Measurements from ENCODE around the gene MAP3K3.

Gene MAP3K3

GRCh38 chr17:63601439-63602371 is 20.5 kb upstream of the MAP3K3 start:
- H3K4me3 ChIP-seq (ENCODE audit: low read length) = peak overlapping the region; percentile 72
- no peak for TF ChIP-seq ZNF274 (IDR thresholded peaks at IDR 0.05; ENCODE audit: low read depth, low read length)

- no peak for TF ChIP-seq ZNF274 (IDR thresholded peaks at IDR 0.05; ENCODE audit: low read depth, low read length)
- H3K4me3 ChIP-seq (ENCODE audit: low read length) = no peak overlapping the region
These were observed 12.2 kb upstream of the MAP3K3 start for GRCh38 chr17:63609816-63610573.

GRCh38 chr17:63610854-63611253 is 11.4 kb upstream of the MAP3K3 start:
- H3K4me3 ChIP-seq (ENCODE audit: low read length) = no peak overlapping the region
- no peak for TF ChIP-seq ZNF274 (IDR thresholded peaks at IDR 0.05; ENCODE audit: low read depth, low read length)

GRCh38 chr17:63611354-63611753 is 10.9 kb upstream of the MAP3K3 start:
- H3K4me3 ChIP-seq (ENCODE audit: low read length) = no peak overlapping the region

GRCh38 chr17:63613663-63614062 is 8.6 kb upstream of the MAP3K3 start:
- TF ChIP-seq ZNF274 (IDR thresholded peaks at IDR 0.05; ENCODE audit: low read depth, low read length) = no peak
- H3K4me3 ChIP-seq (ENCODE audit: low read length) = no peak overlapping the region

More at GRCh38 chr17:63611354-63611753, 10.9 kb upstream of the MAP3K3 start:
- no peak for TF ChIP-seq ZNF274 (IDR thresholded peaks at IDR 0.05; ENCODE audit: low read depth, low read length)

GRCh38 chr17:63621229-63621683 is 961 bp upstream of the MAP3K3 start:
- no peak for TF ChIP-seq ZNF274 (IDR thresholded peaks at IDR 0.05; ENCODE audit: low read depth, low read length)
- peak overlapping the region; percentile 74 for H3K4me3 ChIP-seq (ENCODE audit: low read length)

GRCh38 chr17:63622574-63623390 is 565 bp downstream of the MAP3K3 start:
- no peak for TF ChIP-seq ZNF274 (IDR thresholded peaks at IDR 0.05; ENCODE audit: low read depth, low read length)
- H3K4me3 ChIP-seq (ENCODE audit: low read length) = peak overlapping the region; percentile 86

GRCh38 chr17:63623786-63624530 is 1.7 kb downstream of the MAP3K3 start:
- H3K4me3 ChIP-seq (ENCODE audit: low read length) = peak overlapping the region; percentile 86
- no peak for TF ChIP-seq ZNF274 (IDR thresholded peaks at IDR 0.05; ENCODE audit: low read depth, low read length)

GRCh38 chr17:63624531-63624880 is 2.3 kb downstream of the MAP3K3 start:
- no peak for TF ChIP-seq ZNF274 (IDR thresholded peaks at IDR 0.05; ENCODE audit: low read depth, low read length)
- H3K4me3 ChIP-seq (ENCODE audit: low read length) = no peak overlapping the region

GRCh38 chr17:63626551-63627180 is 4.4 kb downstream of the MAP3K3 start:
- no peak overlapping the region for H3K4me3 ChIP-seq (ENCODE audit: low read length)

GRCh38 chr17:63629627-63630026 is 7.4 kb downstream of the MAP3K3 start:
- no peak for TF ChIP-seq ZNF274 (IDR thresholded peaks at IDR 0.05; ENCODE audit: low read depth, low read length)
- no peak overlapping the region for H3K4me3 ChIP-seq (ENCODE audit: low read length)

More at GRCh38 chr17:63626551-63627180, 4.4 kb downstream of the MAP3K3 start:
- TF ChIP-seq ZNF274 (IDR thresholded peaks at IDR 0.05; ENCODE audit: low read depth, low read length) = no peak

- no peak for TF ChIP-seq ZNF274 (IDR thresholded peaks at IDR 0.05; ENCODE audit: low read depth, low read length)
- no peak overlapping the region for H3K4me3 ChIP-seq (ENCODE audit: low read length)
These were observed 8.8 kb downstream of the MAP3K3 start for GRCh38 chr17:63631062-63631461.

- no peak overlapping the region for H3K4me3 ChIP-seq (ENCODE audit: low read length)
- no peak for TF ChIP-seq ZNF274 (IDR thresholded peaks at IDR 0.05; ENCODE audit: low read depth, low read length)
These were observed 9.4 kb downstream of the MAP3K3 start for GRCh38 chr17:63631626-63632025.
